Gastroesophageal sphincter (tissue), 4 donors: ENCODE data around the gene PEMT. TPM values are rescaled to one million over a fixed set of nuclear protein-coding genes. Genes with fewer than 3 reads are reported as not detected.

Source experiments
- ATAC-seq: fragments of 150-250 bp; one replicate; pipeline ENCODE4 v1.9.1; 2016; ENCODE audit warnings: mild to moderate bottlenecking, moderate library complexity
- H3K27ac ChIP-seq, 4 donors: fragments of 200-600 bp; sonication (generic) in 3 of 4; 1 replicate in 3 of 4; 2 replicates in 1 of 4; pipeline ENCODE4 v1.5.1; 2016 to 2019
- H3K27me3 ChIP-seq: fragments of 200-600 bp; sonication (generic); one replicate; pipeline ENCODE4 v1.5.1; 2019
- H3K36me3 ChIP-seq, 2 donors: fragments of 200-600 bp; sonication (generic); one replicate each; pipeline ENCODE4 v1.5.1; 2019; ENCODE audit warnings: control low read depth in 1 of 2
- H3K4me1 ChIP-seq, 3 donors: fragments of 200-600 bp; sonication (generic); 1 replicate in 2 of 3; 2 replicates in 1 of 3; pipeline ENCODE4 v1.5.1; 2016 to 2019; ENCODE audit warnings: control low read depth in 2 of 3
- H3K4me3 ChIP-seq, 2 donors: fragments of 200-600 bp; sonication (generic); one replicate each; pipeline ENCODE4 v1.5.1; 2019; ENCODE audit warnings: mild to moderate bottlenecking in 1 of 2, moderate library complexity in 1 of 2
- H3K9me3 ChIP-seq, 3 donors: fragments of 200-600 bp; sonication (generic); one replicate each; pipeline ENCODE4 v1.5.1; 2017 to 2019; ENCODE audit warnings: control low read depth in 2 of 3
- EP300 ChIP-seq: sonication (generic); formaldehyde crosslinking; IDR thresholded peaks from one replicate; pipeline ENCODE4 v1.6.1; 2017; ENCODE audit warnings: antibody characterized with exemption, mild to moderate bottlenecking
- POLR2A ChIP-seq, 2 donors: fragments of 450-650 bp; IDR thresholded peaks; one replicate each; pipeline ENCODE4 v1.6.1; 2017; ENCODE audit warnings: antibody characterized with exemption in 2 of 2, mild to moderate bottlenecking in 2 of 2, moderate library complexity in 1 of 2
- POLR2AphosphoS5 ChIP-seq: sonication (generic); formaldehyde crosslinking; IDR thresholded peaks from one replicate; pipeline ENCODE4 v1.6.1; 2017; ENCODE audit warnings: antibody characterized with exemption
- WGBS, 2 donors: methylation state at CpG; one replicate each; pipeline ENCODE4 v1.1.5; 2018; ENCODE audit warnings: low coverage in 1 of 2; 5-methylcytosine and 5-hydroxymethylcytosine counted together
- total RNA-seq, 4 donors: library from RNA; depleted of rRNA; stranded (reverse); fragments of >200 nt; gene quantifications; one replicate each; pipeline ENCODE4 v1.1.0, GENCODE V29; 2016
- TF ChIP-seq, protein P1 (sequence below), 4 experiments: fragments of 200-600 bp in 2 of 4; fragments of 450-650 bp in 2 of 4; sonication (generic) in 1 of 4; IDR thresholded peaks; one replicate each; pipeline ENCODE4 v1.5.1; 2017 to 2019; ENCODE audit warnings: antibody characterized with exemption in 4 of 4, mild to moderate bottlenecking in 2 of 4, moderate library complexity in 2 of 4

Gene PEMT
- total RNA-seq, 4 donors from 2014 or later: 8.6 to 20.7 (median 17.5) TPM

- no peaks in the 10 kb centered on the region for H3K36me3 ChIP-seq
- TF ChIP-seq, protein P1, sequence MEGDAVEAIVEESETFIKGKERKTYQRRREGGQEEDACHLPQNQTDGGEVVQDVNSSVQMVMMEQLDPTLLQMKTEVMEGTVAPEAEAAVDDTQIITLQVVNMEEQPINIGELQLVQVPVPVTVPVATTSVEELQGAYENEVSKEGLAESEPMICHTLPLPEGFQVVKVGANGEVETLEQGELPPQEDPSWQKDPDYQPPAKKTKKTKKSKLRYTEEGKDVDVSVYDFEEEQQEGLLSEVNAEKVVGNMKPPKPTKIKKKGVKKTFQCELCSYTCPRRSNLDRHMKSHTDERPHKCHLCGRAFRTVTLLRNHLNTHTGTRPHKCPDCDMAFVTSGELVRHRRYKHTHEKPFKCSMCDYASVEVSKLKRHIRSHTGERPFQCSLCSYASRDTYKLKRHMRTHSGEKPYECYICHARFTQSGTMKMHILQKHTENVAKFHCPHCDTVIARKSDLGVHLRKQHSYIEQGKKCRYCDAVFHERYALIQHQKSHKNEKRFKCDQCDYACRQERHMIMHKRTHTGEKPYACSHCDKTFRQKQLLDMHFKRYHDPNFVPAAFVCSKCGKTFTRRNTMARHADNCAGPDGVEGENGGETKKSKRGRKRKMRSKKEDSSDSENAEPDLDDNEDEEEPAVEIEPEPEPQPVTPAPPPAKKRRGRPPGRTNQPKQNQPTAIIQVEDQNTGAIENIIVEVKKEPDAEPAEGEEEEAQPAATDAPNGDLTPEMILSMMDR (IDR thresholded peaks at IDR 0.05): no peak
- no peak for TF ChIP-seq EP300
- no peak for TF ChIP-seq POLR2A (IDR thresholded peaks at IDR 0.05)
- no peak for TF ChIP-seq POLR2AphosphoS5
- peaks cover 0 to 43% (median 22%) of the 10 kb centered on the region in 3 donors for H3K4me1 ChIP-seq
- no peaks in the 10 kb centered on the region for H3K9me3 ChIP-seq
- no peaks in the 10 kb centered on the region for H3K27me3 ChIP-seq
- H3K27ac ChIP-seq: peak overlapping the region in 1 of 4 donors; percentile 38
- ATAC-seq: no peak
- no peak overlapping the region for H3K4me3 ChIP-seq
- WGBS, 2 donors: 6 to 36% methylated on average over 3 to 6 of the region's 11 CpGs
Observed at GRCh38 chr17:17566896-17567513, 24.5 kb downstream of the PEMT start.

GRCh38 chr17:17565471-17566339 lies 25.8 kb downstream of the PEMT start:
- no peak for ATAC-seq
- Histone ChIP-seq H3K27ac (no peak overlapping the region), H3K36me3 (no peaks in the 10 kb centered on the region), H3K4me1 (peaks cover 0 to 43% (median 22%) of the 10 kb centered on the region in 3 donors), H3K27me3 (no peaks in the 10 kb centered on the region), H3K9me3 (no peaks in the 10 kb centered on the region), H3K4me3 (no peak overlapping the region)
- 42 to 100% methylated on average over 2 to 3 of the region's 10 CpGs for WGBS, 2 donors
- TF ChIP-seq EP300 (no peak), POLR2A (IDR thresholded peaks at IDR 0.05) (no peak), POLR2AphosphoS5 (no peak)
- TF ChIP-seq, protein P1 (IDR thresholded peaks at IDR 0.05): no peak

- Histone ChIP-seq H3K36me3 (no peaks in the 10 kb centered on the region), H3K4me1 (peaks cover 0 to 43% (median 22%) of the 10 kb centered on the region in 3 donors), H3K4me3 (no peak overlapping the region), H3K9me3 (no peaks in the 10 kb centered on the region), H3K27ac (no peak overlapping the region), H3K27me3 (no peaks in the 10 kb centered on the region)
- ATAC-seq: no peak
- no CpG with 5 or more reads among the region's 5 CpGs for WGBS, 2 donors
- TF ChIP-seq POLR2AphosphoS5 (no peak), POLR2A (IDR thresholded peaks at IDR 0.05) (no peak), EP300 (no peak)
- TF ChIP-seq, protein P1 (IDR thresholded peaks at IDR 0.05): no peak
Observed at GRCh38 chr17:17564896-17565295, 26.6 kb downstream of the PEMT start.

DNA sequence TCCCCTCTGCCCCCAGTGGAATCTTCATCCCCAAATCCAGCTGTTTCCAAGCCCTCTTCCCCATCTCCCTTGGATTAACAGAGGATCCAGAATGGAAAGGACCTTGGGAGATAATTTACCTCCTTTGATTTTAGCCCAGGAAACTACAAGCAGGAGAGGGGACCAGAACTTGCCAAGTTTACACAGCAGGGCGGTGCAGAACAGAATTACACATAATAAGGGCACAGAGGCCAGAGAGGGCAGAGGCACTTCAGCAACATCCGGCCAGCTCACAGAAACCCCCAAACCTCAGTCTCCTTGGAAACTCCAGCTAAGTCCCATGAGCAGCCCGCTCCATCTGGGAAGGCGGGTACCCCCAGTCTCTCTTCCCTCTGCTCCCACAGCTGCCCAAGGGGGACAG lies 27.2 kb downstream of the PEMT start:
- H3K9me3 ChIP-seq: no peaks in the 10 kb centered on the region
- ATAC-seq: no peak
- WGBS, 2 donors: 83% methylated on average over 1 of the region's 4 CpGs; no CpG with 5 or more reads in 1 of the 2 donors
- H3K4me1 ChIP-seq: peaks cover 0 to 43% (median 22%) of the 10 kb centered on the region in 3 donors
- no peaks in the 10 kb centered on the region for H3K36me3 ChIP-seq
- TF ChIP-seq, protein P1 (IDR thresholded peaks at IDR 0.05): no peak
- TF ChIP-seq POLR2AphosphoS5: no peak
- TF ChIP-seq POLR2A (IDR thresholded peaks at IDR 0.05): no peak
- no peak for TF ChIP-seq EP300
- H3K27me3 ChIP-seq: no peaks in the 10 kb centered on the region
- H3K27ac ChIP-seq: no peak overlapping the region
- H3K4me3 ChIP-seq: no peak overlapping the region
